IMR-90 (cell line): ENCODE data around the gene GCN1. TPM values are rescaled to one million over a fixed set of nuclear protein-coding genes. Genes with fewer than 3 reads are reported as not detected.

ENCODE experiments used
- ATAC-seq: fragments of 200-7000 bp; cut with Tn5 transposase; 2 replicates; pipeline ENCODE4 v1.9.1; 2020; ENCODE audit warnings: low read depth, mild to moderate bottlenecking, moderate library complexity
- BruUV-seq: library from RNA; stranded (reverse); fragments of 400-500 nt; replicated peaks from 2 replicates; lab custom pipeline; 2021; lab: Mats Ljungman, UMichigan
- CTCF ChIA-PET: fragments of 300-600 bp; formaldehyde crosslinking; extraction: SDS; loops from one replicate; lab custom pipeline; 2021; ENCODE audit warnings: antibody characterized with exemption; lab: Yijun Ruan, JAX
- POLR2A ChIA-PET: fragments of 300-600 bp; sonication (Branson Sonifier 250); formaldehyde crosslinking; loops from one replicate; lab custom pipeline; 2022; ENCODE audit warnings: antibody characterized with exemption; ENCODE audit not compliant: unreplicated experiment; lab: Charles Lee
- DNase-seq: peaks from one replicate; pipeline ENCODE4 v3.0.0; 2013
- H2AFZ ChIP-seq: replicated peaks from 2 replicates; pipeline ENCODE3; 2013; ENCODE audit warnings: low read length, mild to moderate bottlenecking; ENCODE audit not compliant: poor library complexity
- H2AK5ac ChIP-seq: 2 replicates; pipeline ENCODE4 v1.6.1; 2013; ENCODE audit warnings: low read depth, low read length, inconsistent platforms
- H2AK9ac ChIP-seq: replicated peaks from 2 replicates; pipeline ENCODE3; 2013; ENCODE audit warnings: mild to moderate bottlenecking, low read depth, low read length, moderate library complexity; ENCODE audit not compliant: poor library complexity
- H2BK120ac ChIP-seq: 2 replicates; pipeline ENCODE4 v1.6.1; 2013; ENCODE audit warnings: low read depth, low read length, inconsistent platforms
- H2BK15ac ChIP-seq: 3 replicates; pipeline ENCODE4 v1.6.1; 2013; ENCODE audit warnings: low read depth, low read length, inconsistent platforms
- H2BK20ac ChIP-seq: 2 replicates; pipeline ENCODE4 v1.6.1; 2013; ENCODE audit warnings: low read depth, mild to moderate bottlenecking, inconsistent platforms, low read length, moderate library complexity
- H2BK5ac ChIP-seq: 2 replicates; pipeline ENCODE4 v1.6.1; 2013; ENCODE audit warnings: mild to moderate bottlenecking, low read depth, low read length, inconsistent platforms; ENCODE audit not compliant: poor library complexity, severe bottlenecking
- H3K14ac ChIP-seq: replicated peaks from 2 replicates; pipeline ENCODE4 v1.6.1; 2013; ENCODE audit warnings: low read depth, low read length, inconsistent platforms
- H3K18ac ChIP-seq: 2 replicates; pipeline ENCODE4 v1.6.1; 2013; ENCODE audit warnings: low read depth, low read length, control low read depth
- H3K23ac ChIP-seq: 2 replicates; pipeline ENCODE4 v1.6.1; 2013; ENCODE audit warnings: low read depth, low read length, inconsistent platforms
- H3K27ac ChIP-seq: 2 replicates; pipeline ENCODE4 v1.5.1; 2013; ENCODE audit warnings: mild to moderate bottlenecking, control low read depth, low read length; ENCODE audit not compliant: insufficient read depth
- H3K27me3 ChIP-seq: 2 replicates; pipeline ENCODE4 v1.6.1; 2013; ENCODE audit warnings: low read length; ENCODE audit not compliant: control insufficient read depth, insufficient read depth
- H3K36me3 ChIP-seq: 2 replicates; pipeline ENCODE4 v1.6.1; 2013; ENCODE audit warnings: low read length, mixed read lengths; ENCODE audit not compliant: control insufficient read depth, insufficient read depth
- H3K4ac ChIP-seq: 2 replicates; pipeline ENCODE4 v1.6.1; 2013; ENCODE audit warnings: low read depth, low read length, inconsistent platforms
- H3K4me1 ChIP-seq: 2 replicates; pipeline ENCODE4 v1.6.1; 2013; ENCODE audit warnings: low read length, mixed read lengths; ENCODE audit not compliant: control insufficient read depth, insufficient read depth
- H3K4me2 ChIP-seq: 2 replicates; pipeline ENCODE4 v1.6.1; 2013; ENCODE audit warnings: low read depth, mild to moderate bottlenecking, control low read depth, low read length, moderate library complexity
- H3K4me3 ChIP-seq: 2 replicates; pipeline ENCODE4 v1.5.1; 2013; ENCODE audit warnings: low read depth, mild to moderate bottlenecking, control low read depth, low read length, moderate library complexity; ENCODE audit not compliant: insufficient read depth
- H3K56ac ChIP-seq: 2 replicates; pipeline ENCODE4 v1.6.1; 2013; ENCODE audit warnings: low read length, inconsistent platforms; ENCODE audit not compliant: insufficient read depth; ENCODE audit errors: extremely low read depth
- H3K79me1 ChIP-seq, 2 experiments: 2 replicates each; pipeline ENCODE4 v1.6.1; 2013; ENCODE audit warnings: low read length in 2 of 2, inconsistent platforms in 1 of 2, low read depth in 1 of 2
- H3K9ac ChIP-seq: 2 replicates; pipeline ENCODE4 v1.6.1; 2013; ENCODE audit warnings: low read depth, low read length, control low read depth
- H3K9me1 ChIP-seq: 2 replicates; pipeline ENCODE4 v1.6.1; 2013; ENCODE audit warnings: low read length, inconsistent platforms; ENCODE audit not compliant: insufficient read depth
- H3K9me3 ChIP-seq: 2 replicates; pipeline ENCODE4 v1.6.1; 2013; ENCODE audit warnings: low read length; ENCODE audit not compliant: control insufficient read depth, insufficient read depth
- H4K20me1 ChIP-seq: 2 replicates; pipeline ENCODE4 v1.6.1; 2013; ENCODE audit warnings: low read length, inconsistent platforms; ENCODE audit not compliant: insufficient read depth
- H4K5ac ChIP-seq: 2 replicates; pipeline ENCODE4 v1.6.1; 2013; ENCODE audit warnings: mild to moderate bottlenecking, low read depth, low read length, control low read depth
- H4K8ac ChIP-seq, 2 experiments: 2 replicates each; pipeline ENCODE4 v1.6.1; 2013; ENCODE audit warnings: low read depth in 2 of 2, low read length in 2 of 2, control low read depth in 1 of 2, inconsistent platforms in 1 of 2
- H4K91ac ChIP-seq: 2 replicates; pipeline ENCODE4 v1.6.1; 2013; ENCODE audit warnings: low read depth, low read length, inconsistent platforms; ENCODE audit not compliant: insufficient read depth
- MAFK ChIP-seq: IDR thresholded peaks from 2 replicates; pipeline ENCODE4 v1.6.1; 2012; ENCODE audit warnings: low read depth, low read length, improper control_type of control experiment
- WGBS, 2 experiments: methylation state at CpG; one replicate each; pipeline versions ENCODE4 v1.1.5 to v1.1.7; 2013; ENCODE audit warnings: missing lambda C conversion rate in 2 of 2; ENCODE audit not compliant: insufficient read length in 1 of 2; ENCODE audit errors: extremely low coverage in 2 of 2; 5-methylcytosine and 5-hydroxymethylcytosine counted together
- dilution Hi-C: fragments of 300-500 bp; cut with HindIII; formaldehyde crosslinking; loops from one replicate; pipeline ENCODE4 v1.14.3; 2018; ENCODE audit warnings: low sequenced_read_pairs; ENCODE audit not compliant: unreplicated experiment
- in situ Hi-C: fragments of 300-500 bp; cut with MboI; formaldehyde crosslinking; loops from 3 replicates; pipeline ENCODE4 v1.14.3; 2019; ENCODE audit warnings: low sequenced_read_pairs, inconsistent platforms, mixed read lengths
- intact Hi-C: fragments of 100-400 bp; cut with micrococcal nuclease; formaldehyde crosslinking; loops from 2 replicates; pipeline ENCODE4 v1.10.0; 2022
- polyA plus RNA-seq, 3 experiments: library from polyadenylated mRNA; depleted of rRNA; stranded (reverse); fragments of >200 nt; gene quantifications; 2 replicates each; pipeline ENCODE4 v1.2.3, GENCODE V29; 2012; ENCODE audit warnings: low replicate concordance in 1 of 3
- total RNA-seq: library from RNA; depleted of rRNA; stranded (reverse); fragments of >200 nt; gene quantifications from 2 replicates; pipeline ENCODE4 v1.2.3, GENCODE V29; 2012

GCN1 gene
- total and polyA plus RNA-seq, 2 of the 4 experiments (the other 2 are of a cell fraction): 57.8 to 77.6 TPM

DNA sequence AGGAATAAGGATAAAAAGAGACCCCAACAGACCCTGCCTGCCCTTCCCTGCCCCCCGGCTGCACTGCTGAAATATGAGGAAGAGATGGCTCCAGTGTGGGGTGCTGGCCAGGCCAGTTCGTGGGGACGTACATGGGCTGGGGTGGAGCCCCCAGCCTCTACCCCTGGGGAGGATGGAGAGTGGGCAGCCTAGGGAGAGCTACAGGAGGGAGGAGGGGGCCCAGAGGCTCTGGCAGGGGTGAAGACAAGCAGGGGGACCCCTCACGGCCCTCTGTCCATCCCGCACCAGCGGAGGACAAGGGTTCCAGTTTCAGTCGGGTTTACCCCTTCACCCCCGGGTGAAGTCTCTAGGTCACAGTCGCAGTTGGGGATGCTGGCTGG lies 17.4 kb upstream of the GCN1 start:
- Histone ChIP-seq H3K9me1 (no peaks in the 10 kb centered on the region), H3K14ac (no peak overlapping the region), H3K4me3 (no peak overlapping the region), H3K56ac (no peak overlapping the region), H3K27ac (no peak overlapping the region), H4K20me1 (no peaks in the 10 kb centered on the region; the same call in 1 of the 2 replicates), H2AK5ac (no peak overlapping the region), H3K4me1 (no peaks in the 10 kb centered on the region), H3K23ac (no peak overlapping the region), H3K27me3 (no peaks in the 10 kb centered on the region), H3K4me2 (no peak overlapping the region), H4K91ac (no peak overlapping the region), H2BK5ac (no peak overlapping the region), H3K18ac (no peak overlapping the region), H2BK15ac (no peak overlapping the region), H2BK20ac (no peak overlapping the region), H3K4ac (no peak overlapping the region), H3K9me3 (no peaks in the 10 kb centered on the region), H2BK120ac (no peak overlapping the region), H4K5ac (no peak overlapping the region), H3K79me1 (peaks cover 6 to 38% of the 10 kb centered on the region in 2 experiments; a peak in 3 of 4 replicates), H3K36me3 (peaks cover 61% of the 10 kb centered on the region), H2AFZ (peak overlapping the region; percentile 8), H3K9ac (no peak overlapping the region), H2AK9ac (no peak overlapping the region), H4K8ac (no peak overlapping the region)
- ChIA-PET CTCF (interaction anchor here (1.1 kb wide), 1 partner anchor 54 kb away, joined by 4 read pairs; the partner anchor contains the start of gene PXN), POLR2A (interaction anchor here (1.1 to 1.7 kb wide), 2 partner anchors 11 kb away, joined by 4 to 9 read pairs; partner anchors contain the start of gene RPLP0)
- ATAC-seq (no peak), DNase-seq (no peak)
- dilution Hi-C loops (no loop called here), in situ Hi-C loops (no loop called here), intact Hi-C loops (no loop called here)
- no peak for TF ChIP-seq MAFK
- no TSS peak for BruUV-seq
- 80% methylated on average over 1 of the region's 9 CpGs; no CpG with 5 or more reads in 1 of the 2 experiments for WGBS, 2 experiments
